Measurements from ENCODE around the gene SLC9A2. TPM values are rescaled to one million over a fixed set of nuclear protein-coding genes. Genes with fewer than 3 reads are reported as not detected.

The SLC9A2 gene
- total RNA-seq, 1 donor from 2014 or later = not detected

GRCh38 chr2:102758439-102758838 is 139.1 kb downstream of the SLC9A2 start:
- no peak for DNase-seq (ENCODE audit: low spot score)
- H3K36me3 Mint-ChIP-seq = peaks cover 3% of the 10 kb centered on the region
- no peaks in the 10 kb centered on the region for H3K4me1 ChIP-seq
- TF ChIP-seq EZH2phosphoT487 (IDR thresholded peaks at IDR 0.05) = no peak
- TF ChIP-seq CTCF (IDR thresholded peaks at IDR 0.05) = no peak
- no peak for TF ChIP-seq EZH2 (IDR thresholded peaks at IDR 0.05)
- H4K20me1 ChIP-seq (ENCODE audit: low read depth) = no peaks in the 10 kb centered on the region
- H3K27me3 ChIP-seq = no peaks in the 10 kb centered on the region
- H3K9me3 ChIP-seq (ENCODE audit: low read depth) = no peaks in the 10 kb centered on the region
- H2AFZ ChIP-seq (replicated peaks) = no peak overlapping the region
- no peak overlapping the region for H3K27ac ChIP-seq
- no peak overlapping the region for H3K27ac Mint-ChIP-seq
- H3K27me3 Mint-ChIP-seq (ENCODE audit: insufficient read depth, low read depth) = no peaks in the 10 kb centered on the region
- no peaks in the 10 kb centered on the region for H3K9me3 Mint-ChIP-seq
- H3K4me1 Mint-ChIP-seq = no peaks in the 10 kb centered on the region
- H3K79me2 ChIP-seq (ENCODE audit: low read depth) = no peaks in the 10 kb centered on the region
- H3K4me3 ChIP-seq = no peak overlapping the region
- H3K4me2 ChIP-seq = no peak overlapping the region
- no peak overlapping the region for H3K4me3 Mint-ChIP-seq
- H3F3A ChIP-seq (ENCODE audit: low read depth) = no peaks in the 10 kb centered on the region
- H3K9ac ChIP-seq = no peak overlapping the region
- no peaks in the 10 kb centered on the region for H3K36me3 ChIP-seq

Other genes with a start within 250 kb of the SLC9A2 start
- not detected in 2 replicates for gene IL18RAP, start 196.4 kb upstream of the SLC9A2 start, total RNA-seq (ENCODE audit: low replicate concordance)
- not detected in 2 replicates for gene SLC9A4, start 146.3 kb upstream of the SLC9A2 start, total RNA-seq (ENCODE audit: low replicate concordance)
- 4.2 and 4.6 TPM in 2 replicates for gene TMEM182, start 142.5 kb downstream of the SLC9A2 start, total RNA-seq (ENCODE audit: low replicate concordance)

Measured in neural progenitor cell (in vitro differentiated cells).